VCaP (cell line): ENCODE data around the gene RFC1.

Experiments used
- H3K27ac ChIP-seq: fragments of 450-650 bp; 2 replicates; pipeline ENCODE4 v1.5.1; 2017
- CTCF ChIP-seq: fragments of 450-650 bp; conservative IDR thresholded peaks from 2 replicates; pipeline ENCODE4 v1.5.1; 2017; ENCODE audit warnings: mild to moderate bottlenecking, moderate library complexity

RFC1 gene

DNA sequence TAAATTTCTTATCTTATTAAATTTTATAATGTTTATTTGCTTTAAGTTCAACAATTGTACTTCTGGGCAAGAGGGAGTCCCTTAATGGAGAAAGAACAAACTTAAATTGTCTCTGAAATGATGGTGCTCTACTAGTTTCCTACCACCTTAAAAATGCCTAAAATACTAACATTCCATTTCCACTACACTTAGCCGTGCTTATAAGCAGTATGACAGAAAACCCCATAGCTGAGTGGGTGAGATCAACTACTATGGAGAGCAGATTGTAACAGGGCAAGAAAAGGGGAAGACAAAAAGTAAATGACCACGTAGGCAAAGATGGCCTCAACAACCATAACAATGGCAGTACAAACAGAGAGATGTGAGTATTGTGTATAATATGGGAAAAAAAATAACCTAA, 35.0 kb downstream of the RFC1 start:
- H3K27ac ChIP-seq = no peak overlapping the region
- no peak for TF ChIP-seq CTCF

GRCh38 chr4:39330353-39330752, 35.8 kb downstream of the RFC1 start:
- TF ChIP-seq CTCF = no peak
- H3K27ac ChIP-seq = no peak overlapping the region

GRCh38 chr4:39326468-39326977, 39.6 kb downstream of the RFC1 start:
- H3K27ac ChIP-seq = no peak overlapping the region
- no peak for TF ChIP-seq CTCF

- no peak for TF ChIP-seq CTCF
- H3K27ac ChIP-seq = no peak overlapping the region
These were observed 41.1 kb downstream of the RFC1 start for GRCh38 chr4:39324897-39325613.

DNA sequence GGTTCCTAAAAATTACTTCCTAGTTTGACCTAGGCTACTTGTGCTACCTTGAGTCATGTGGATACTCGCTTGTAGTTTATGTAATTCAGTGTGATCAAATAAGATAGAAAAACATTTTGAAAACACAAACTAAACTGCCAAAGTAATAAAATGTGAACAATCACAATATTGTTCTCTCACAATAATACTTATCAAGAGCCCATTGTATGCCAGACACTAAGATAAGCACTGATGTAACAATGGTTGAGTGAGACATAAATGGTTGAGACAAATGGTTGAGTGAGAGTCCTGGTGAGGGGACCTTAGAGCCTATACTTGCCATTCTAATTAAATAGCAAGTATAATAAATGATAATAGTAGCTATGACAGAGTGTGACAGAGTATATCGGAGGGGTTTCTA, 41.7 kb downstream of the RFC1 start:
- H3K27ac ChIP-seq = no peak overlapping the region
- no peak for TF ChIP-seq CTCF

DNA sequence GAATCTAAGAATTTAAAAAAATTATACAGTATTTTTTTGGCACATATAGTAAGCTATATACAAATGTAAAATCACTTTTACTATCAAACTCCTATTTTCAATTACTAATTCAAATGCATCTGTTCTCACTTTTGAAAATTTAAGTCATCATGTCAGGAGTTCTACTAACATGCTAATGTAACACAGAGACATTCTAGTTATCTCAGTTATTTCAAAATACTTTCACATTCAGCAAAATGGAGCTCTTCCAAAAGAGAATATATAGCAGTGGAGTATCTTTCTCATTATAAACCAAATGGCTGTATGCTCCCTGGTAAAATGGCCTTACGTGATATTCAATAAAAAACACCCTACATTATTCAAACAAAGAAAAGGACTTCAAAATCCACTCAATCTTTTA, 42.3 kb downstream of the RFC1 start:
- no peak for TF ChIP-seq CTCF
- H3K27ac ChIP-seq = no peak overlapping the region

GRCh38 chr4:39320381-39321115, 45.6 kb downstream of the RFC1 start:
- H3K27ac ChIP-seq = no peak overlapping the region
- no peak for TF ChIP-seq CTCF
